HepG2 (cell line): ENCODE results near the gene NUBP2. TPM values are rescaled to one million over a fixed set of nuclear protein-coding genes. Genes with fewer than 3 reads are reported as not detected.

ENCODE experiments used
- ATM ChIP-seq: fragments of 450-650 bp; IDR thresholded peaks from 2 replicates; pipeline ENCODE4 v1.7.1; 2017; ENCODE audit warnings: mild to moderate bottlenecking, borderline replicate concordance
- BCL6 ChIP-seq: IDR thresholded peaks from 2 replicates; pipeline ENCODE4 v1.6.1; 2016; ENCODE audit warnings: missing genetic modification reagents, missing compliant biosample characterization
- CREB1 ChIP-seq, 2 experiments: fragments of 450-650 bp in 1 of 2; IDR thresholded peaks; 2 replicates each; pipeline ENCODE4 v1.6.1; 2016 to 2017; ENCODE audit warnings: control low read depth in 1 of 2, mild to moderate bottlenecking in 1 of 2, missing compliant biosample characterization in 1 of 2, missing genetic modification characterization in 1 of 2
- CSRNP1 ChIP-seq: sonication (generic); formaldehyde crosslinking; IDR thresholded peaks from 2 replicates; pipeline ENCODE4 v1.8.1; 2023; ENCODE audit warnings: mild to moderate bottlenecking, missing genetic modification reagents
- ELF1 ChIP-seq: sonication (generic); formaldehyde crosslinking; IDR thresholded peaks from 2 replicates; pipeline ENCODE4 v1.4.0; 2020; ENCODE audit warnings: missing genetic modification reagents
- HHEX ChIP-seq: IDR thresholded peaks from 2 replicates; pipeline ENCODE4 v1.6.1; 2016; ENCODE audit warnings: control low read depth
- MTA3 ChIP-seq: sonication (generic); formaldehyde crosslinking; IDR thresholded peaks from 2 replicates; pipeline ENCODE4 v1.4.0; 2020; ENCODE audit warnings: missing genetic modification reagents
- NFIC ChIP-seq: IDR thresholded peaks from 2 replicates; pipeline ENCODE4 v1.6.1; 2012; ENCODE audit warnings: mild to moderate bottlenecking, low read length, inconsistent platforms
- NFKB2 ChIP-seq: sonication (generic); formaldehyde crosslinking; IDR thresholded peaks from 2 replicates; pipeline ENCODE4 v1.4.0; 2020; ENCODE audit warnings: missing genetic modification reagents, borderline replicate concordance
- PATZ1 ChIP-seq: sonication (generic); formaldehyde crosslinking; IDR thresholded peaks from 2 replicates; pipeline ENCODE4 v1.4.0; 2020; ENCODE audit warnings: missing genetic modification reagents
- PAXIP1 ChIP-seq: sonication (generic); formaldehyde crosslinking; conservative IDR thresholded peaks from 2 replicates; pipeline ENCODE4 v1.4.0; 2020; ENCODE audit warnings: mild to moderate bottlenecking, missing genetic modification reagents, moderate library complexity
- TP53 ChIP-seq: sonication (generic); formaldehyde crosslinking; conservative IDR thresholded peaks from 2 replicates; pipeline ENCODE4 v1.4.0; 2020; ENCODE audit warnings: missing genetic modification reagents
- ZBTB1 ChIP-seq: sonication (generic); formaldehyde crosslinking; IDR thresholded peaks from 2 replicates; pipeline ENCODE4 v1.4.0; 2020; ENCODE audit warnings: missing genetic modification reagents, borderline replicate concordance
- ZFAT ChIP-seq: sonication (generic); formaldehyde crosslinking; conservative IDR thresholded peaks from 2 replicates; pipeline ENCODE4 v1.8.1; 2023; ENCODE audit warnings: missing genetic modification reagents, inconsistent platforms
- ZNF75D ChIP-seq: sonication (generic); formaldehyde crosslinking; IDR thresholded peaks from 2 replicates; pipeline ENCODE4 v1.8.1; 2023; ENCODE audit warnings: missing genetic modification reagents, mild to moderate bottlenecking, borderline replicate concordance
- ZNF841 ChIP-seq: sonication (generic); formaldehyde crosslinking; IDR thresholded peaks from 2 replicates; pipeline ENCODE4 v1.8.1; 2023; ENCODE audit warnings: missing genetic modification reagents, borderline replicate concordance
- polyA plus RNA-seq, 8 experiments: library from polyadenylated mRNA; depleted of rRNA in 3 of 8; stranded (reverse) in 7 of 8; unstranded in 1 of 8; fragments of >200 nt; fragmentation: Illumina TruSeq in 4 of 8; extraction: Trizol in 4 of 8; gene quantifications; 2 replicates each; pipeline versions ENCODE4 v1.2.1 to v1.2.3, GENCODE V29; 2011 to 2016; ENCODE audit warnings: low read depth in 4 of 8, missing spikeins in 1 of 8, mixed read lengths in 1 of 8; ENCODE audit not compliant: insufficient read depth in 1 of 8
- total RNA-seq, 5 experiments: library from RNA; depleted of rRNA; stranded (reverse); fragments of >200 nt; fragmentation: Illumina TruSeq; extraction: Trizol; gene quantifications; 2 replicates each; pipeline ENCODE4 v1.2.3, GENCODE V29; 2016; ENCODE audit warnings: low read depth in 1 of 5
- TF ChIP-seq, protein P1 (sequence below): sonication (generic); formaldehyde crosslinking; IDR thresholded peaks from 2 replicates; pipeline ENCODE4 v1.8.1; 2022; ENCODE audit warnings: low read depth, mild to moderate bottlenecking, missing genetic modification reagents

NUBP2 gene
- total and polyA plus RNA-seq, 2 of the 13 experiments (the other 11 are each of a cell fraction or from before 2014, with no cell fraction given) = 25.7 to 61.5 TPM

- TF ChIP-seq NFKB2 (CRISPR knock-in tag) (no peak; the same call in 1 of the 2 replicates), HHEX (no peak), CSRNP1 (no peak; the same call in 1 of the 2 replicates), ZNF75D (no peak), MTA3 (CRISPR knock-in tag) (no peak), ZNF841 (CRISPR knock-in tag) (no peak), PAXIP1 (CRISPR knock-in tag) (peak; percentile 86), ZFAT (no peak), BCL6 (CRISPR knock-in tag) (peak; percentile 60; the same call in 1 of the 2 replicates), ELF1 (0 out of 2 replicates have a peak, but pooled peaks have one; percentile 34), NFIC (no peak), CREB1 (IDR thresholded peaks at IDR 0.05) (no peak), CREB1 (CRISPR knock-in tag; IDR thresholded peaks at IDR 0.05) (no peak), ATM (no peak), ZBTB1 (no peak), TP53 (CRISPR knock-in tag) (no peak), PATZ1 (CRISPR knock-in tag) (peak; percentile 65)
- TF ChIP-seq, protein P1, sequence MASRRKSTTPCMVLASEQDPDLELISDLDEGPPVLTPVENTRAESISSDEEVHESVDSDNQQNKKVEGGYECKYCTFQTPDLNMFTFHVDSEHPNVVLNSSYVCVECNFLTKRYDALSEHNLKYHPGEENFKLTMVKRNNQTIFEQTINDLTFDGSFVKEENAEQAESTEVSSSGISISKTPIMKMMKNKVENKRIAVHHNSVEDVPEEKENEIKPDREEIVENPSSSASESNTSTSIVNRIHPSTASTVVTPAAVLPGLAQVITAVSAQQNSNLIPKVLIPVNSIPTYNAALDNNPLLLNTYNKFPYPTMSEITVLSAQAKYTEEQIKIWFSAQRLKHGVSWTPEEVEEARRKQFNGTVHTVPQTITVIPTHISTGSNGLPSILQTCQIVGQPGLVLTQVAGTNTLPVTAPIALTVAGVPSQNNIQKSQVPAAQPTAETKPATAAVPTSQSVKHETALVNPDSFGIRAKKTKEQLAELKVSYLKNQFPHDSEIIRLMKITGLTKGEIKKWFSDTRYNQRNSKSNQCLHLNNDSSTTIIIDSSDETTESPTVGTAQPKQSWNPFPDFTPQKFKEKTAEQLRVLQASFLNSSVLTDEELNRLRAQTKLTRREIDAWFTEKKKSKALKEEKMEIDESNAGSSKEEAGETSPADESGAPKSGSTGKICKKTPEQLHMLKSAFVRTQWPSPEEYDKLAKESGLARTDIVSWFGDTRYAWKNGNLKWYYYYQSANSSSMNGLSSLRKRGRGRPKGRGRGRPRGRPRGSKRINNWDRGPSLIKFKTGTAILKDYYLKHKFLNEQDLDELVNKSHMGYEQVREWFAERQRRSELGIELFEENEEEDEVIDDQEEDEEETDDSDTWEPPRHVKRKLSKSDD = no peak
These were observed 50.2 kb downstream of the NUBP2 start (continued) for GRCh38 chr16:1832838-1833454.
